ENCODE measurements around the gene LCP2.
"Not testable (repeated sequence)": the region's sequence is repeated elsewhere in the genome, so short reads cannot be mapped to it uniquely, and the experiment has no call there.

LCP2 gene

DNA sequence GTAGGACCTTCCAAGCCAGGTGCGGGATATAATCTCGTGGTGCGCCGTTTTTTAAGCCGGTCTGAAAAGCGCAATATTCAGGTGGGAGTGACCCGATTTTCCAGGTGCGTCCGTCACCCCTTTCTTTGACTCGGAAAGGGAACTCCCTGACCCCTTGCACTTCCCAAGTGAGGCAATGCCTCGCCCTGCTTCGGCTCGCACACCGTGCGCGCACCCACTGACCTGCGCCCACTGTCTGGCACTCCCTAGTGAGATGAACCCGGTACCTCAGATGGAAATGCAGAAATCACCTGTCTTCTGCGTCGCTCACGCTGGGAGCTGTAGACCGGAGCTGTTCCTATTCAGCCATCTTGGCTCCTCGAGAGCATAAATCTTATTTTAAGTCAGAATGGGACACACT lies 52.1 kb downstream of the LCP2 start:
- not testable (repeated sequence) for DNase-seq

DNA sequence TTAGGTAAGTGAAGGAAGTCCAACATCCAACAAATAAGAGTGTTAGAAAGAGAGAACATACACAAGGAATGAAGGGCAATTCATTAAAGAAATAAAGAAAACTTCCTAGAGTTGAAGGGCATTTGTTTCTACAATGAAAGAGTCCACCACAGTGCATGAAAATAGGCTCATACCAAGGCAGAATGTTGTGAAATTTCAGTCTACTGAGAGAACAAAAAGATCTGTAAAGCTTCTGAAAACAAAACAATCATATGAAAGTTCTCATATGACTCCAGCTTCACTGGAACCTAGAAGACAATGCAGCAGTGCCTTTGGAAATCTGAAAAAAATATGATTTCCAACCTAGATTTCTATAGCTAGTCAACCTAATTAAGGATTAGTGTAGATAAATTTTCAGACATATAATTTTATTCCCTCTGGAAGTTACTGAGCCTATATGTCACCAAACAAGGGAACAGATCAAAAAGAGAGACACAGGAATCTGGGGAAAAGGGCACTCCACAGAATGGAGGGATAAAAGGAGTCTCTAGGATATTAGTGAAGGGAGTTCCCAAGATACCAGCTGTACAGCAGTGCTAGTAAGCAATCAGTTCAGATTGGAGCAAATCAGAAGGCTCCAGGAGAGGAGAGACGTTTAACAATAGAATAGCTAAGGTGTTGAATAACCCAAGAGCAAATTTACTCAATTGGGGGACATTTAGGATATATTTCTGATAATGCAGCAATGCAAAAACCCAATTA lies 59.0 kb downstream of the LCP2 start:
- DNase-seq: no peak

DNA sequence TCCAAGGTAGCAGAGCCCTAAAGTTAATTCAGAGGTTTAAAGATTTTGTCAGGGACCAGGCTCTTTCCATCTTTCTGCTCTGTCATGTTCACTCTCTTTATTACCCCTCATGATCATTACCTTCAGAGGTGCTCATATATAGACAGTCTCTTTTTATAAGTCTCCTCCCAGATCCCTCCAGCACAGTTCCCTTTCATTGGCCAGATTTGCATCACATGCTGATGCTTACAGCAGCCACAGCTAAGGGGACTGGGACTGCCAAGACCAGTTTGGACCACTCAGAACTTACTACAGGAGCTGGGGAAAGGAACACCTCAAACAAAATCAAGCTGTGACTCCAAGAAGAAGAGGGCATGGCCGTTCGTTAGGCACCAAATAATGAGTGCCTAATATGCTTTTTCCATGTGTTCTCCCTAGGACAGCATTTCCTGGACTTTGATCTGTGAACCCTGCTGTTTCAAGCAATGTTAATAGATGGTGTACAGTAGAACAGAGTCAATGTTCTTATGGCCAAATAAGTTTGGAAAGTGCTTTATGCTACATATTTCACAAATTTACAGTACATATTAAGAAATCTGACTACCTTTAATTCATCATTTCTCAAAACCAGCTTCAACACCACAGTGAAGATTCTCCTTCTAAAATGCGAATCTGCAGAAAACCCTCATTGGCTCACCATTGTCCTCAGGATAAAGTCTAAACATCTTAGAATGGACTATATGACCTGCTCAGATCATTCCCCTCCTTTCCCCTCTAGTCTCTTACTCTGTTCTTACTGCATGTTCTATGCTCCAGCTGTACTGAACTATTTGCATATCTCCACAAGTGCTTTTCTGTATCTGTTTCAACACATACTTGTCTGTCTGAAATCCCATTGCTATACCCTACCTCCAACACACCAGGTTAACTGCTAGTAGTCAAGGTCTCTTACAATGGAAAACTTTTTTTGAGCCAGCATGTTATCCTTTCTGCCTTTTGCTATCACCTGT lies 61.4 kb downstream of the LCP2 start:
- DNase-seq: no peak

DNA sequence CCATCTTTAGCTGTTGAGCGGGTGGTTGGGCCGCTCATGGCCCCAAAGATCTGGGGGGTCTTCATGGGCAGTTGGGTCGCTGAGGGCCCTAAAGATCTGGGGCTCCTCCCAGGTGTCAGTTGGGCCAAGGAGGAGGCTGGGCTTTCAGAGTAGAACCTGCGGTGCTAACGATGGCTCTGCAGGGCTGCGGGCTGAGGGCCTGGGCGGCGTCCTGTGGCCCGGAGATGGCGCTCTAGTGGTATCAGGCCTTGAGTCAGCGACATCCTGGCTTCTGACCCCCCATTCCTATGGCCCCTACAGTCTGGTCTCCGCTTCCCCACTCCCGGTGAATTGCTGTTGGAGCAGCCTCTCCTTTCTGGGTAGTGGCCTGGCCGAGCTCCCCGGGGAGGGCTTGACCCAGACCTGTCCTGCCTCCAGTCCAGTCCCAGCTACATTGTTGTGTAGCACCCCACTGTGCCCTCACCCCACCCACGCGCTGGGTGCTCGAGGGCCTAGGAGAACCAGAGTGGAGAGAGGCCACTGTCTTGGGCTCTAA lies 64.2 kb downstream of the LCP2 start:
- DNase-seq: no peak

DNA sequence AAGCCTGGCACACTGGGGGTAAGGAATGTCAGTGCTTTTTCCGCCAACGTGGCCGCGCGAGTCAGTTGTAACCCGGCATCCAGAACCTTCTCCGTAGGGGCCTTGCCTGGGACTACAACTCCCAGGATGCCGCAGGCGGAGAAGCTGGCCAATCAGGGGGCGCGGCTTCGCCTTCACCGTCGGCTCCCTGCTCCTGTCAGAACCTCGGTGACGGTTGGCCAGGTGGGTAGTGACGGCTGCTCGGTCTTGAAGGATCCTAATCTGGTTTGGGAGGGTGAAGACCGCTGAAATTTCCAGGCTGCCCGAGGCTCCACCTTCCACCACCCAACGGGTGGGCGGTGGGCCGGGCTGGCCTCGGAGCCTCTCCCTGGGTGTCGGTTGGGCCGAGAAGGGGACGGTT lies 64.8 kb downstream of the LCP2 start, which contains the start of gene C5orf58:
TSS of gene C5orf58 (plus strand) at position 200 of the 400 bp plus-strand sequence. CDS start 1,992 bp downstream, outside the sequence.
- DNase-seq: no peak

DNA sequence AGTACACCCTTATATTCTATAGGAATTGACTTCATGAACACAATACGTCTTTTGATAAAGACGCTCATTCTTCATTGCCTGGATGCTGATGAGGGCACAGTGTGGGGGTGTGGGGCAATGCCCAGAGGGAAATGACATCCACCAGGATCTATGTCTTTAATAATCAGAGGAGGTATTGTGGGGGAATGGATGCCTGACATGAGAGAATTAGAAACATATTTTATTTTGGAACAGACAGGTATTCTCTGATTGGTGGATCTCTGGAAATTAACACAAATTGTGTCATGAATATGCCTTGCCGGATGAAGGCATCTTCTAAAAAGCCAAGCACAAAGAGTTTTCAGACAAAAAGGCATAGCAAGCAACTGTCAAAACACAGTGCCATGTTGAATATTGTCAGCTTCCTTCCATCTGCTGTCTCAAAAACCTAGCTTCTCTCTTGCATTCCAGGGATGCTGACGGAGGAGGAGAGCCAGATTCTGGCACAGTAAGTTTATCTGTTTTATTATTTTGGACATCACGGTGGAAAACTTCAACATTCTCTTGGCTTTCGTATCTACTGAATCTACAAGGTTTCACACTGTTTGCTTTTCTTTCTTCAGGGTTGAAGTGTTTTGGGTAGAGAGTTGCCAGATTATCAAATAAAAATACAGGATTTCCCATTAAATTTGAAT lies 68.7 kb downstream of the LCP2 start:
- no peak for DNase-seq

DNA sequence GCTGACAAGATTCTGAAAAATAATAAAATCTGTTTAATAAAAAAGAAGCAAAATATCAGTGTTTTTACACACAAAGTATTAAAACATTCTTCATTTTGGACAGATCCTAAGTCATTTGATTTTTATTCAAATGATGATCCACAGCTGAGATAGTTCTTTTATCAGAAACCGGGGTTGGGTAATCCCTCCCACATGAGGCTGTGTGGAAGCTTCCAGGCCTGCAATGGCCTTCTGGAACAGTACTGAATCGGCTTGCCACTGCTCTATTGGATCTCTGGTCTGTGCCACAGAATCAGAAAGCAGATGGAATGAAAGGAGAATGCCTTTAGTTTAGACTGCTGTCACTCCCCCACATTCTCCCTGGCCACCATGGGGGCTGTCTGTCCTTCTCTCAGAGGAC lies 70.9 kb downstream of the LCP2 start:
- DNase-seq: no peak

DNA sequence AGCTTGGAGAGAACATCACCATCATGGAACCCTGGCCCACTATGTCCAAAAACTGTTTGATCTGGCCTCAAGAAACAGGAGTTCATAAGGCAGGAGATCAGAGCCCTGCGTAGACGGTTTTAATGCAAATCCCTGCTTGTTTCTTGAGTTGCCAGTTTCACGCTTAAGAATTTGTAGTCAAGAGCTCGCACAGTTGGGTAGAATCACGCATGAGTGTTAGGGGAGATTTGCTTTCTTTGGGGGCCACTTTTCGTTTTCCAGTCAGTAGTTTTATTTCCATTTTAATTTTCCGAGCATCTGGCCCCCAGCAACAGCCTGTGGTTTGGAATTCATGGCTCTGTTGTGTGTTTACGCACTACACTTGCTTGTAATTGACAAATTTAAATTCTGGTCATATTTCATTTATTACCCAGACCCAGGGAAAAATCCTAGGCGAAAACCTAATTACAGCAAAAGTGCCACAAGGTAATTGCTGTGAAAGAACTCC lies 71.4 kb downstream of the LCP2 start:
- no peak for DNase-seq

DNA sequence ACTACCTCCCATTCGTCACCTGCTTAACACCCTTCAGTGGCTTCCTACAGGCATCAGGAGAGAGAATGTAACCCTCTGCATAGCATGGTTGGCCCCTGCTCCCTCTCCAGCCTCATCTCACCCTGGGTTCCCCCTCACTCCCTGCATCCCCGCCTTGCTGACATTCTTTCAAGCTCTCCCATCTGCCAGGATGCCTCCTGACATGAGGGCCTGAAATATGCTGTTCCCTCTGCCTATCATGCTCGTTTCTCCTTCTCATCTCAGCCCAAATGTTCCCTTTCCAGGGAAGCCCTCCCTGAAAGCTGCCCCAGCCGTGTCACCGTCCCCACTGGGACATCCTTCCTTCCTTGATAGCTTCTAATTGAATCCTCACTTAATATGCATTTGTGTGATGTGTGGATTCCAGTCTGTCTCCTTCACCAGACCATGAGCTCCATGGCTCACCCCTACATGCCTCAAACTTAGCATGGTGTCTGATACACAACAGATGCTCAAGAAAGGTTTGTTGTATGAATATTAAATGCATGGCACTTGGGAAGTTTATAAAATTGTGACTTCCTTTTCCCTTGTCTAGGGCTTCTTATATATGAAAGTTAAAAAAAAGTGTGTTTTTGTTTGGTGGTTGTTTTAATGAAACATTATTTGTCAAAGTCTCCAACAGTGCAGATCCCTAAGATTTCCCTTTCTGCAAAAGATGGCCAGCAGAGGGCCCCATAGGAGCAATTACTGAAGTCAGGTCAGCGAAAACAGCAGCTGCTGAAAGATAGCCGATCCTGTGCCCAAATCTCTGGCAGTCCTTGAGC lies 72.0 kb downstream of the LCP2 start:
- no peak for DNase-seq

DNA sequence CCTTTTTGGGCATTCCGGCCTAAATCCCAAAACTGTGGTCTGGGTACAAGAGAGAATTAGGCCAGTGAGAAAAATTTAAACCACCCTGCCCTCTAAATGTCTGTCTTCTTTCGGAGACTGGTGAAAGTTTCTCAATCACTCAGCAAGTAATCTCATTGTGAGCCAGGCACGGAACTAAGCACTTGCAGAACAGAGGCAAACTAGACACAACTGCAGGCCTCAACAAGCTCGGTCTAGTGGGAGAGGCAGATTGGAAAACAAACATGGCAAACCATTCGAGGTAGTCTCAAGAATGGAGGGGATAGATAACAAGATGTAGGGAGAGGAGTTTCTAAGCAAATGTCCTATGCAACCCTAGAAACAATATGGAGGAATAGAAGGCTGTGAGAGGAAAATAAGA lies 73.7 kb downstream of the LCP2 start:
- no peak for DNase-seq

DNA sequence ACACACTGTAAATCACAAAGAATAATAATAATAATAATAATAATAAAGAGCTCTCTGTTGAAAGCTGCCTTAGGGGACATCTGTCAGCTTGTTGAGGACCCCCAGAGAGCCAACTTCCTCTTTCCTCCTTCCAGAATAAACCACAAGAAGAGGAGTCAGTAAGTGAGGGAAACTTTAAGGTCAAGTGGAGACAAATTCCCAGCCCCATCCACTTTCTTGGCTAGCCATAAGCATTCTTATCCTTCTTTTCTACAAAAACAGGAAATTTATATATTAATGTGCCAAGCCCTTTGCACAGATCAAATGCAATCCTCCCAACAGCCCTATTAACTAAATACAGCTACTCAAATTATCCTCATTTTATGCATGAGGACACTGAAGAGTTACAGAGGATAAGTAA lies 74.2 kb downstream of the LCP2 start:
- DNase-seq: no peak

DNA sequence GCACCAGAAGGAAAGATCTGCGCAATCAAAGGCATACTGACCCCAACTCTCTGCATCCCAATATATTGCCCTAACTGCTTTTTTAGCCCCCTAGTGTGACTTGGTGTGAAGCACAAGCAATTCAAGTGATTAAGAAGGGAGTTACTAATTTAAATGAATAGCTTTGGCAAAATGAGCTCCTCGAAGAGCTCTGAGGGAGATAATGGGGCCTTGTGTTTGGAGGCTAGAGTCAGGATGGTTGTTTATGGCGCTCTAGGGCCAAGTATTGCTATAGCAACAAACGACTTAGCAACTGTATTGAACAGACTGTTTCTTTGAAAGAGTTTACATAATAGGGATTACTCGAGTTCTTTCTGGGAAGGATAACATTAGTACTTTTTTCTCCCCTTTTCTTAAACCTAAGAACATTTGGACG lies 76.2 kb downstream of the LCP2 start:
- no peak for DNase-seq

DNA sequence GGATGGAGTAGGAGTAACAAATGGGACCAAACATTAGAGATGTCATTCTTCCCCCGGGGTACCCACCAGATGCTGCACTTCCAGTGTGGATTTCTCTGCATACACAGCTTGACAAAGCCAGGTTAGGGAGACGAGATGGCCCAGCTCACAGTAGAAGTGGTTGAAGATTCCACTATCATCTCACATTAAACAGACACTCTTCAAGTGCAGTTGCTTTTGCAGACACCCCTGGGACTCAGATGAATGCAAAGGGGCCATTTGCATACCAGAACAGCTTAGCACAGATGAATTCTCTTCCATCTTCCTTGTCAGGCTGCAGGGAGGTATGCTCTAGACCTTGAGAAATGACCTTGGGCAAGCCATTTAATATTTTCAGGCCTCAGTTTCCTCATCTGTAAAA lies 77.4 kb downstream of the LCP2 start:
- DNase-seq: no peak

DNA sequence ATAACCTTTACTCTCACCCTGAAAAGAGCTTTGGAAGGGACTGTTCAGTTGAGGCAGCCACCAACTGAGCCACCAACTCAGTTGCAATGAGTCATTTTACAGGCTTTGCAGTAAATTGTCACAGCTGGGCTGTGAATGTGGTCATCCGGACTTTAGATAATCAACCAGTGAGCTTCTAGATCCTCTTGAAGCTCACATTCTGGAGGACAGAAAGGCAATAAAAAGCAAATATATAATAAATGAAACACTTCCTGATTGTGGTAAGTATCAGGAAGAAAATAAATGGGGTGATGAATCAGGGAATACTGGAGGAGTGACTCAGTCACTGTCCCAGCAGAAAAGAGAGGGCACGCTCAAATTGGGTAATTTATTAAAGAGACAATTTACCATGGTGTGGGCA lies 78.0 kb downstream of the LCP2 start:
- no peak for DNase-seq

DNA sequence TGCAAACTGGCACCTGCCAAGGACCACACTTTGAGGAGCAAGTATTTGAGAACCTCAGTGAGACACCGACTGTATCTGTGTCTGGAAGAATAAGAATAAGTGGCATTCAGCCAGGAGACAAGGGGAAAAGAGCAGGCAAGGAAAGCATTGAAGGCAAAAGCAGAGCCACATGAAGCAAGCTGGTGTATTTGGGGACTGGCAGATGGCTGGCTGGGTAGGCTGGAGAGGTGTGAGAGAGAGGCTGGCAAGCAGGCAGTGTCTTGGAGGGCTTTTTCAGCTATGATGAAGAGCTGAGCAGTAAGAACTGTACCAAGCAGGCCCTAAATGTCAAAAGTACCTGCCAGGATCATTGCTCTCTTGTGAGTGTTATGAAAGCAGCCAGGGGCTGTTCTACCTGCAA lies 78.9 kb downstream of the LCP2 start:
- no peak for DNase-seq

DNA sequence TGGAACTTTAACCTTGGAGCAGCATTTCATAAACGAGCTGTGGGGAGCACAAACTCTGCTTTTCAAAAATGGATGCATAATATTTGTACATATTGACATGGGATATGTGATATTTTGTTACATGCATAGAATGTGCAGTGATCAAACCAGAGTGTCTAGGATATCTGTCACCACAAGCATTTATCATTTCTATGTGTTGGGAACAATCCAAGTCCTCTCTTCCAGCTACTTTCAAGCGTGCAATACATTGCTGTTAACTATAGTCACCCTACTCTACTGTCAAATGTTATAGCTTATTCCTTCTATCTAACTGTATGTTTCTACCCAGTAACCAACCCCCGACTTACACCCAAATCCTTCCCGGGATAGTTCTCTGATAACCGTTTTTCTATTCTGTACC lies 79.7 kb downstream of the LCP2 start:
- DNase-seq: no peak

DNA sequence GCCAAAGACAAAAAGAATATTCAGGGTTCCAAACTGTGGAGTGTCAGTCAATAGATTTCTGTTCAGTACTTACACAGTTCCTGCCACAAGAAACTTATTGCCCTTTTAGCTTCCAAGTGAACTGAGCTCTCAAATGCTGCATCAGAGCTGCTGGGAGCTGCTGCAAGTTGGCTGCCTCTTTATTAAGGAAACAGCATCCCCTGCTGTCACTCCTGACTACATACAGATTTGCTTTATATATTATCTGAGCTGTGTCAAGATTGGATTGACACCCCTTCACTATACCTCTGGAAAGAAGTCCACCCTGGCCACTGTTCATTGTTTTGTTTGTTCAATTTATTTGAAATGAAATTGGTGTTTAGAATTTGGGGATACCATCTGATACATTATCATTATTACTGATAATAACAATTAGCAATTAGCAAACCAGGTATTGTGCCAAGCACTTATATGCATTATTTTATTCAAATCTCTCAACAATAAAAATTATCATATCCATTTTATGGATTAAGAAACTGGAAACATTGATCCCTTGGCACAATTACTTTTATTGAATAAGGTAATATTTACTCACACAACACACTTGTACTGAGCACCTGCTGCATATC lies 81.2 kb downstream of the LCP2 start:
- DNase-seq: no peak

DNA sequence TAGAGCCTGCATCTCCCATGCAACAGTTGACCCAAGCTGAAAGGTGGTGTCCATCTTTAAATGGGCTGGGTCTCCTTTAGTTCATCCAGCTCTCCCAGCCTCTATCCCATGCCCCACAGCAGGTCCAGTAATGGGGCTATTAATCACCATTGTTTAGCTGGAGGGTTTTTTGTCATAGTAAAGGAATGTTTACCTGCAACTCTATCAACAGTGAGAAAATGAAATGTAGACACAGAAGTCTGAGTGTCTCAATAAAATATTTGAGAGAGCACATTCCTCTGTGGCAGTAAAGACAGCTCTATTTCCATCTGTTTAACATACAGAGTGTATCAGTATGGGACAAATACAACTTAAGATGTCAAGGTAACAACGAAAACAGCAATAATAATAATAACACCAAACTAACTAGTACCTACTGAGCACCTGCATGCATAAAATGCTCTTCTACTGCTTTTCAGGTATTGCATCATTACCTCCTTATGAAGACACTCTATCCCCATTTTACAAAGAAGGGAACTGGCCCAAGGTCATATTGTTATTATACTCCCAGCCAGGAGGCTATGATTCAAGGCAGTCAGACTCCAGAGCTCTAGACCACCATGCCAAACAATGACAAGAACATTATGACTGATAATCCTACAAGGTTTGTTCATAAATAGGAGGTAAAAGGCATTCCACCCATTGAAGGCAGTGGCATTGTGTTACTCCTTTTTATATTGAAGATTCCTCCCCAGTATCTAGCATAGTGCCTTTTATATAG lies 85.8 kb downstream of the LCP2 start:
- DNase-seq: no peak

DNA sequence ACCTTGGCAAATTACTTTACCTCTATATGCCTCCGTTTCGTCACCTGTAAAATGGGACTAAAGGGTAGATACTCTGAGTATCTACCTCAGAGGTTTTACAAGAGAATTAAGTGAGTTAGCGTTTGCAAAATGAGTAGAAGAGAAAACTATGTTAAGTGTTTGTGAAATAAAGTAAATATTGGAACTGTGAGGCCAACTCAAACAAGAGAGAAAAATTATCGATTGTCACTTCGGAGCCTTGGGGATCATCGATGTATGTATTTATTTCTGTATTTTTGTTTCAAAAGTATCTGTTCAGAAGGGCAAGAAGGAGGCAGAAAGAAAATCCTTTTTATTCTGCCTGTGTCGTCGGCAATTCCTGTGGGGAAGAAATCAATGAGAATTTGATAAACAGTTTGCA lies 90.6 kb downstream of the LCP2 start:
- no peak for DNase-seq

DNA sequence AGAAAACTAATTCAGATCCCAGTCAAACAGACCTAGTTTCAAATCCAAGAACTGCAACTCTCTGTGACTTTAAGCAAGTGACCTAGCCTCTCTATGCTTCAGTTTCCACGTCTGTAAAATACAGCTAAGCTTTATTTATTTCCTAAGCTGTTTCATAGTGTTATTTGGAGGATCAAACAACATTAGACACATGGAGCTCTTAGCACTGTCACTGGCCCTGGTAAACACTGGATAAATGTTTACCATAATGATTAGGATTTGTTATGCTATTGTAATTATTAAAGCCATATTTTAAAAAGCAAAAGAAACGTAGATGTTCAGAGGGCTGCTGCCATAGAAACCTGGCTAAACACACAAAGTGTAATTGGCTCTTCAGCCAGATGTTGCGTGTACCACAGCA lies 91.4 kb downstream of the LCP2 start:
- no peak for DNase-seq

DNA sequence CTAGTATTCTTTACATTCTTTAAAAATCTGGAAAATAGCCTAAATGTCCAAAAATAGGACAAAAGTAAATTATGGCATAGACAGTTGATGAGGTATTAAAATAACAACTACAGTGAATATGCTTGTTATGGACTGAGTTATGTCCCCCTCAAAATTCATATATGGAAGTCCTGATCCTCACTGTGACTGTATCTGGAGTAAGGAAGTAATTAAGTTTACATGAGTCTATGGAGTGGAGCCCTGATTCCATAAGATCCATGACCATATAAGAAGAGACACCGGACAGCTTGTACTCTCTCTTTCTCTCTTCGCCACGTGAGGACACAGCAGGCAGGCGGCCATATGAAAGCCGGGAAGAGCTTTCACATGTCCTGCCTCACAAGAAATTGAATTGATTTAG lies 93.4 kb downstream of the LCP2 start:
- no peak for DNase-seq

Measured in NCI-H187 treated with DMSO at 0.1 percent for 48 hours (cell line).